Colonic mucosa (tissue), 4 donors: ENCODE data around the gene HEPHL1. TPM values are rescaled to one million over a fixed set of nuclear protein-coding genes. Genes with fewer than 3 reads are reported as not detected.

Experiments used
- DNase-seq: peaks from one replicate; pipeline ENCODE4 v3.0.0-alpha.2; 2020
- H3K27ac ChIP-seq: fragments of 200-600 bp; one replicate; pipeline ENCODE4 v1.8.0; 2021
- H3K27me3 ChIP-seq: fragments of 200-600 bp; one replicate; pipeline ENCODE4 v1.8.0; 2021
- H3K36me3 ChIP-seq: fragments of 200-600 bp; one replicate; pipeline ENCODE4 v1.8.0; 2021
- H3K4me1 ChIP-seq: fragments of 200-600 bp; one replicate; pipeline ENCODE4 v1.8.0; 2021; ENCODE audit warnings: mild to moderate bottlenecking
- H3K4me3 ChIP-seq: fragments of 200-600 bp; one replicate; pipeline ENCODE4 v1.8.0; 2021
- H3K9ac ChIP-seq, 2 donors: one replicate each; pipeline ENCODE4 v1.7.0; 2013; ENCODE audit warnings: control low read depth in 2 of 2, low read depth in 2 of 2, low read length in 2 of 2
- H3K9me3 ChIP-seq: fragments of 200-600 bp; one replicate; pipeline ENCODE4 v1.8.0; 2021
- intact Hi-C: fragments of 100-400 bp; cut with DNase I; formaldehyde crosslinking; loops from one replicate; pipeline ENCODE4 v1.14.1; 2022
- total RNA-seq, 2 donors: library from RNA; stranded (reverse); fragmentation: NEBNext Ultra II Directional in 1 of 2; extraction: Animal tissue kit (Norgen Biotek cat#: 25700) in 1 of 2; gene quantifications; one replicate each; pipeline ENCODE4 v1.2.1, GENCODE V29; 2021
- TF ChIP-seq, protein P1 (sequence below): fragments of 200-600 bp; IDR thresholded peaks from one replicate; pipeline ENCODE4 v1.8.0; 2022; ENCODE audit warnings: antibody characterized with exemption, mild to moderate bottlenecking
- donor health status: healthy.
- donor health status: DM: no; HTN: no; CAD: no.
- donor health status: DM: no; HTN: no; CAD: no.

Gene HEPHL1
- total RNA-seq, 2 donors from 2014 or later = not detected

- Histone ChIP-seq H3K4me3 (no peak overlapping the region), H3K9ac (no peak overlapping the region), H3K36me3 (no peaks in the 10 kb centered on the region), H3K27me3 (no peaks in the 10 kb centered on the region), H3K27ac (no peak overlapping the region), H3K4me1 (no peaks in the 10 kb centered on the region), H3K9me3 (no peaks in the 10 kb centered on the region)
- no peak for DNase-seq
- TF ChIP-seq, protein P1, sequence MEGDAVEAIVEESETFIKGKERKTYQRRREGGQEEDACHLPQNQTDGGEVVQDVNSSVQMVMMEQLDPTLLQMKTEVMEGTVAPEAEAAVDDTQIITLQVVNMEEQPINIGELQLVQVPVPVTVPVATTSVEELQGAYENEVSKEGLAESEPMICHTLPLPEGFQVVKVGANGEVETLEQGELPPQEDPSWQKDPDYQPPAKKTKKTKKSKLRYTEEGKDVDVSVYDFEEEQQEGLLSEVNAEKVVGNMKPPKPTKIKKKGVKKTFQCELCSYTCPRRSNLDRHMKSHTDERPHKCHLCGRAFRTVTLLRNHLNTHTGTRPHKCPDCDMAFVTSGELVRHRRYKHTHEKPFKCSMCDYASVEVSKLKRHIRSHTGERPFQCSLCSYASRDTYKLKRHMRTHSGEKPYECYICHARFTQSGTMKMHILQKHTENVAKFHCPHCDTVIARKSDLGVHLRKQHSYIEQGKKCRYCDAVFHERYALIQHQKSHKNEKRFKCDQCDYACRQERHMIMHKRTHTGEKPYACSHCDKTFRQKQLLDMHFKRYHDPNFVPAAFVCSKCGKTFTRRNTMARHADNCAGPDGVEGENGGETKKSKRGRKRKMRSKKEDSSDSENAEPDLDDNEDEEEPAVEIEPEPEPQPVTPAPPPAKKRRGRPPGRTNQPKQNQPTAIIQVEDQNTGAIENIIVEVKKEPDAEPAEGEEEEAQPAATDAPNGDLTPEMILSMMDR = no peak
- intact Hi-C loops = no loop called here
Observed at GRCh38 chr11:94103471-94103870, 82.3 kb downstream of the HEPHL1 start.

- intact Hi-C loops = no loop called here
- no peaks in the 10 kb centered on the region for H3K9me3 ChIP-seq
- no peak overlapping the region for H3K4me3 ChIP-seq
- no peaks in the 10 kb centered on the region for H3K36me3 ChIP-seq
- no peaks in the 10 kb centered on the region for H3K27me3 ChIP-seq
- TF ChIP-seq, protein P1 = no peak
- H3K9ac ChIP-seq = no peak overlapping the region
- H3K4me1 ChIP-seq = no peaks in the 10 kb centered on the region
- no peak for DNase-seq
- no peak overlapping the region for H3K27ac ChIP-seq
Observed at GRCh38 chr11:94104734-94105133, 83.6 kb downstream of the HEPHL1 start.

GRCh38 chr11:94106716-94107115, 85.6 kb downstream of the HEPHL1 start:
- Histone ChIP-seq H3K9me3 (no peaks in the 10 kb centered on the region), H3K4me3 (no peak overlapping the region), H3K4me1 (no peaks in the 10 kb centered on the region), H3K9ac (no peak overlapping the region), H3K27me3 (no peaks in the 10 kb centered on the region), H3K36me3 (no peaks in the 10 kb centered on the region), H3K27ac (no peak overlapping the region)
- TF ChIP-seq, protein P1 = no peak
- DNase-seq = no peak
- intact Hi-C loops = no loop called here

- intact Hi-C loops = no loop called here
- Histone ChIP-seq H3K4me3 (no peak overlapping the region), H3K27ac (no peak overlapping the region), H3K27me3 (no peaks in the 10 kb centered on the region), H3K4me1 (no peaks in the 10 kb centered on the region), H3K36me3 (no peaks in the 10 kb centered on the region), H3K9ac (no peak overlapping the region), H3K9me3 (no peaks in the 10 kb centered on the region)
- TF ChIP-seq, protein P1 = no peak
- DNase-seq = no peak
Observed at GRCh38 chr11:94107363-94107762, 86.2 kb downstream of the HEPHL1 start.

- Histone ChIP-seq H3K9me3 (no peaks in the 10 kb centered on the region), H3K27me3 (no peaks in the 10 kb centered on the region), H3K27ac (no peak overlapping the region), H3K4me1 (no peaks in the 10 kb centered on the region), H3K4me3 (no peak overlapping the region), H3K9ac (no peak overlapping the region), H3K36me3 (no peaks in the 10 kb centered on the region)
- DNase-seq = no peak
- intact Hi-C loops = no loop called here
- TF ChIP-seq, protein P1 = no peak
Observed at GRCh38 chr11:94111241-94111640, 90.1 kb downstream of the HEPHL1 start.

- Histone ChIP-seq H3K9ac (no peak overlapping the region), H3K27ac (no peak overlapping the region), H3K36me3 (no peaks in the 10 kb centered on the region), H3K4me1 (no peaks in the 10 kb centered on the region), H3K4me3 (no peak overlapping the region), H3K27me3 (no peaks in the 10 kb centered on the region), H3K9me3 (no peaks in the 10 kb centered on the region)
- TF ChIP-seq, protein P1 = no peak
- intact Hi-C loops = no loop called here
- DNase-seq = no peak
Observed at GRCh38 chr11:94111660-94112059, 90.5 kb downstream of the HEPHL1 start.
